Posterior vena cava (tissue), 2 donors: ENCODE data around the gene VENTX. TPM values are rescaled to one million over a fixed set of nuclear protein-coding genes. Genes with fewer than 3 reads are reported as not detected.
A peak's percentile ranks its signal among the peaks of the same experiment; 100 is the strongest.

Experiments used
- DNase-seq: peaks from one replicate; pipeline ENCODE4 v3.0.0-alpha.2; 2020; ENCODE audit warnings: low spot score
- intact Hi-C, 2 donors: fragments of 100-400 bp; cut with DNase I; formaldehyde crosslinking; loops; one replicate each; pipeline versions ENCODE4 v1.14.1 to v1.14.2; 2022 to 2023
- total RNA-seq, 2 donors: library from RNA; stranded (reverse); fragmentation: NEBNext Ultra II Directional; extraction: Animal tissue kit (Norgen Biotek cat#: 25700); gene quantifications; one replicate each; pipeline ENCODE4 v1.2.1, GENCODE V29; 2021
- donor health status: DM: yes; HTN: yes; CAD: no.
- donor health status: DM: yes; HTN: yes; CAD: no.

VENTX gene
- total RNA-seq, 2 donors from 2014 or later = 2.6 to 3.5 TPM

GRCh38 chr10:133249094-133249780, 11.6 kb downstream of the VENTX start:
- DNase-seq = no peak
- intact Hi-C loops = no loop called here

GRCh38 chr10:133249975-133250754, 12.5 kb downstream of the VENTX start:
- no peak for DNase-seq
- intact Hi-C loops = loop anchor here in 1 of 2 donors (5.0 to 10.0 kb wide), 2 partner anchors 383 to 1835 kb away; no protein-coding TSS in a partner anchor

GRCh38 chr10:133251388-133252222, 13.9 kb downstream of the VENTX start:
- DNase-seq = no peak
- intact Hi-C loops = loop anchor here in 1 of 2 donors (5.0 to 10.0 kb wide), 2 partner anchors 384 to 1837 kb away; no protein-coding TSS in a partner anchor

GRCh38 chr10:133252223-133252552, 14.5 kb downstream of the VENTX start:
- intact Hi-C loops = loop anchor here in 1 of 2 donors (5.0 to 10.0 kb wide), 2 partner anchors 385 to 1837 kb away; no protein-coding TSS in a partner anchor
- no peak for DNase-seq

- DNase-seq = no peak
- intact Hi-C loops = loop anchor here in 1 of 2 donors (5.0 to 10.0 kb wide), 2 partner anchors 386 to 1839 kb away; no protein-coding TSS in a partner anchor
Measured at GRCh38 chr10:133253361-133253955, 15.8 kb downstream of the VENTX start.

- intact Hi-C loops = loop anchor here in 1 of 2 donors (2.0 to 10.0 kb wide), 3 partner anchors 387 to 1840 kb away; no protein-coding TSS in a partner anchor
- no peak for DNase-seq
Measured at GRCh38 chr10:133254421-133255120, 16.9 kb downstream of the VENTX start.

- intact Hi-C loops = loop anchor here in 1 of 2 donors (2.0 to 10.0 kb wide), 2 partner anchors 995 to 1841 kb away; no protein-coding TSS in a partner anchor
- no peak for DNase-seq
Measured at GRCh38 chr10:133255323-133255722, 17.7 kb downstream of the VENTX start.

GRCh38 chr10:133257489-133258065, 19.9 kb downstream of the VENTX start:
- DNase-seq = peak; percentile 92
- intact Hi-C loops = loop anchor here in 1 of 2 donors (10.0 kb wide), 1 partner anchor 1843 kb away; no protein-coding TSS in a partner anchor

- intact Hi-C loops = loop anchor here in 1 of 2 donors (10.0 kb wide), 1 partner anchor 1843 kb away; no protein-coding TSS in a partner anchor
- no peak for DNase-seq
Measured at GRCh38 chr10:133258066-133258817, 20.6 kb downstream of the VENTX start.

- peak; percentile 97 for DNase-seq
- intact Hi-C loops = loop anchor here in 1 of 2 donors (10.0 kb wide), 1 partner anchor 1844 kb away; no protein-coding TSS in a partner anchor
Measured at GRCh38 chr10:133258818-133259601, 21.4 kb downstream of the VENTX start.

GRCh38 chr10:133259602-133259989, 21.9 kb downstream of the VENTX start:
- no peak for DNase-seq
- intact Hi-C loops = loop anchor here in 1 of 2 donors (10.0 kb wide), 1 partner anchor 1845 kb away; no protein-coding TSS in a partner anchor

- intact Hi-C loops = no loop called here
- DNase-seq = peak; percentile 89
Measured at GRCh38 chr10:133260895-133261725, 23.5 kb downstream of the VENTX start.

GRCh38 chr10:133261726-133262325, 24.2 kb downstream of the VENTX start:
- intact Hi-C loops = no loop called here

GRCh38 chr10:133262696-133263095, 25.0 kb downstream of the VENTX start:
- no peak for DNase-seq
- intact Hi-C loops = no loop called here

More at GRCh38 chr10:133261726-133262325, 24.2 kb downstream of the VENTX start:
- peak; percentile 96 for DNase-seq

GRCh38 chr10:133263674-133264073, 26.0 kb downstream of the VENTX start:
- DNase-seq = no peak
- intact Hi-C loops = no loop called here
